Glomerular visceral epithelial cell (primary cell): Measurements from ENCODE around the gene SOX4.

Source experiments
- DNase-seq: peaks from one replicate; pipeline ENCODE4 v3.0.0-alpha.2; 2016; ENCODE audit errors: extremely low spot score

Gene SOX4

DNA sequence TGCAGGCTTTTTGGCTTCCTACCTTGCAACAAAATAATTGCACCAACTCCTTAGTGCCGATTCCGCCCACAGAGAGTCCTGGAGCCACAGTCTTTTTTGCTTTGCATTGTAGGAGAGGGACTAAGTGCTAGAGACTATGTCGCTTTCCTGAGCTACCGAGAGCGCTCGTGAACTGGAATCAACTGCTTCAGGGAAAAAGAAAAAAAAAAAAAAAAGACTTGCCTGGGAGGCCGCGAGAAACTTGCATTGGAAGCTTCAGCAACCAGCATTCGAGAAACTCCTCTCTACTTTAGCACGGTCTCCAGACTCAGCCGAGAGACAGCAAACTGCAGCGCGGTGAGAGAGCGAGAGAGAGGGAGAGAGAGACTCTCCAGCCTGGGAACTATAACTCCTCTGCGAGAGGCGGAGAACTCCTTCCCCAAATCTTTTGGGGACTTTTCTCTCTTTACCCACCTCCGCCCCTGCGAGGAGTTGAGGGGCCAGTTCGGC, 420 bp downstream of the SOX4 start:
- peak; percentile 57 for DNase-seq

DNA sequence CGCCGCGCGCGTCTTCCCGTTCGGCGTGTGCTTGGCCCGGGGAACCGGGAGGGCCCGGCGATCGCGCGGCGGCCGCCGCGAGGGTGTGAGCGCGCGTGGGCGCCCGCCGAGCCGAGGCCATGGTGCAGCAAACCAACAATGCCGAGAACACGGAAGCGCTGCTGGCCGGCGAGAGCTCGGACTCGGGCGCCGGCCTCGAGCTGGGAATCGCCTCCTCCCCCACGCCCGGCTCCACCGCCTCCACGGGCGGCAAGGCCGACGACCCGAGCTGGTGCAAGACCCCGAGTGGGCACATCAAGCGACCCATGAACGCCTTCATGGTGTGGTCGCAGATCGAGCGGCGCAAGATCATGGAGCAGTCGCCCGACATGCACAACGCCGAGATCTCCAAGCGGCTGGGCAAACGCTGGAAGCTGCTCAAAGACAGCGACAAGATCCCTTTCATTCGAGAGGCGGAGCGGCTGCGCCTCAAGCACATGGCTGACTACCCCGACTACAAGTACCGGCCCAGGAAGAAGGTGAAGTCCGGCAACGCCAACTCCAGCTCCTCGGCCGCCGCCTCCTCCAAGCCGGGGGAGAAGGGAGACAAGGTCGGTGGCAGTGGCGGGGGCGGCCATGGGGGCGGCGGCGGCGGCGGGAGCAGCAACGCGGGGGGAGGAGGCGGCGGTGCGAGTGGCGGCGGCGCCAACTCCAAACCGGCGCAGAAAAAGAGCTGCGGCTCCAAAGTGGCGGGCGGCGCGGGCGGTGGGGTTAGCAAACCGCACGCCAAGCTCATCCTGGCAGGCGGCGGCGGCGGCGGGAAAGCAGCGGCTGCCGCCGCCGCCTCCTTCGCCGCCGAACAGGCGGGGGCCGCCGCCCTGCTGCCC, 1.1 kb downstream of the SOX4 start:
- peak; percentile 53 for DNase-seq

DNA sequence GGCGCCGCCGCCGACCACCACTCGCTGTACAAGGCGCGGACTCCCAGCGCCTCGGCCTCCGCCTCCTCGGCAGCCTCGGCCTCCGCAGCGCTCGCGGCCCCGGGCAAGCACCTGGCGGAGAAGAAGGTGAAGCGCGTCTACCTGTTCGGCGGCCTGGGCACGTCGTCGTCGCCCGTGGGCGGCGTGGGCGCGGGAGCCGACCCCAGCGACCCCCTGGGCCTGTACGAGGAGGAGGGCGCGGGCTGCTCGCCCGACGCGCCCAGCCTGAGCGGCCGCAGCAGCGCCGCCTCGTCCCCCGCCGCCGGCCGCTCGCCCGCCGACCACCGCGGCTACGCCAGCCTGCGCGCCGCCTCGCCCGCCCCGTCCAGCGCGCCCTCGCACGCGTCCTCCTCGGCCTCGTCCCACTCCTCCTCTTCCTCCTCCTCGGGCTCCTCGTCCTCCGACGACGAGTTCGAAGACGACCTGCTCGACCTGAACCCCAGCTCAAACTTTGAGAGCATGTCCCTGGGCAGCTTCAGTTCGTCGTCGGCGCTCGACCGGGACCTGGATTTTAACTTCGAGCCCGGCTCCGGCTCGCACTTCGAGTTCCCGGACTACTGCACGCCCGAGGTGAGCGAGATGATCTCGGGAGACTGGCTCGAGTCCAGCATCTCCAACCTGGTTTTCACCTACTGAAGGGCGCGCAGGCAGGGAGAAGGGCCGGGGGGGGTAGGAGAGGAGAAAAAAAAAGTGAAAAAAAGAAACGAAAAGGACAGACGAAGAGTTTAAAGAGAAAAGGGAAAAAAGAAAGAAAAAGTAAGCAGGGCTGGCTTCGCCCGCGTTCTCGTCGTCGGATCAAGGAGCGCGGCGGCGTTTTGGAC, 2.0 kb downstream of the SOX4 start:
- peak; percentile 47 for DNase-seq

DNA sequence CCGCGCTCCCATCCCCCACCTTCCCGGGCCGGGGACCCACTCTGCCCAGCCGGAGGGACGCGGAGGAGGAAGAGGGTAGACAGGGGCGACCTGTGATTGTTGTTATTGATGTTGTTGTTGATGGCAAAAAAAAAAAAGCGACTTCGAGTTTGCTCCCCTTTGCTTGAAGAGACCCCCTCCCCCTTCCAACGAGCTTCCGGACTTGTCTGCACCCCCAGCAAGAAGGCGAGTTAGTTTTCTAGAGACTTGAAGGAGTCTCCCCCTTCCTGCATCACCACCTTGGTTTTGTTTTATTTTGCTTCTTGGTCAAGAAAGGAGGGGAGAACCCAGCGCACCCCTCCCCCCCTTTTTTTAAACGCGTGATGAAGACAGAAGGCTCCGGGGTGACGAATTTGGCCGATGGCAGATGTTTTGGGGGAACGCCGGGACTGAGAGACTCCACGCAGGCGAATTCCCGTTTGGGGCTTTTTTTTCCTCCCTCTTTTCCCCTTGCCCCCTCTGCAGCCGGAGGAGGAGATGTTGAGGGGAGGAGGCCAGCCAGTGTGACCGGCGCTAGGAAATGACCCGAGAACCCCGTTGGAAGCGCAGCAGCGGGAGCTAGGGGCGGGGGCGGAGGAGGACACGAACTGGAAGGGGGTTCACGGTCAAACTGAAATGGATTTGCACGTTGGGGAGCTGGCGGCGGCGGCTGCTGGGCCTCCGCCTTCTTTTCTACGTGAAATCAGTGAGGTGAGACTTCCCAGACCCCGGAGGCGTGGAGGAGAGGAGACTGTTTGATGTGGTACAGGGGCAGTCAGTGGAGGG, 2.8 kb downstream of the SOX4 start:
- peak; percentile 87 for DNase-seq

DNA sequence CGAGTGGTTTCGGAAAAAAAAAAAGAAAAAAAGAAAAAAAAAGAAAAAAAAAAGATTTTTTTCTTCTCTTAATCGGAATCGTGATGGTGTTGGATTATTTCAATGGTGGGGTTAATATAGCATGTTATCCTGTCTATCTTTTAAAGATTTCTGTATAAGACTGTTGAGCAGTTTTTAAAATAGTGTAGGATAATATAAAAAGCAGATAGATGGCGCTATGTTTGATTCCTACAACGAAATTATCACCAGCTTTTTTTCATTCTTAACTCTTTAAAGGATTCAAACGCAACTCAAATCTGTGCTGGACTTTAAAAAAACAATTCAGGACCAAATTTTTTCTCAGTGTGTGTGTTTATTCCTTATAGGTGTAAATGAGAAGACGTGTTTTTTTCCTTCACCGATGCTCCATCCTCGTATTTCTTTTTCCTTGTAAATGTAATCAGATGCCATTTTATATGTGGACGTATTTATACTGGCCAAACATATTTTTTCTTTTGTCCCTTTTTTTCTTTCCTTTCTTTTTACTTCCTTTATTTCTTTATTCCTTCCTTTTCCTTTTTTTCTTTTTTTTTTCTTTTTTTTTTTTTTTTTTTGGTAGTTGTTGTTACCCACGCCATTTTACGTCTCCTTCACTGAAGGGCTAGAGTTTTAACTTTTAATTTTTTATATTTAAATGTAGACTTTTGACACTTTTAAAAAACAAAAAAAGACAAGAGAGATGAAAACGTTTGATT, 3.6 kb downstream of the SOX4 start:
- DNase-seq = no peak

DNA sequence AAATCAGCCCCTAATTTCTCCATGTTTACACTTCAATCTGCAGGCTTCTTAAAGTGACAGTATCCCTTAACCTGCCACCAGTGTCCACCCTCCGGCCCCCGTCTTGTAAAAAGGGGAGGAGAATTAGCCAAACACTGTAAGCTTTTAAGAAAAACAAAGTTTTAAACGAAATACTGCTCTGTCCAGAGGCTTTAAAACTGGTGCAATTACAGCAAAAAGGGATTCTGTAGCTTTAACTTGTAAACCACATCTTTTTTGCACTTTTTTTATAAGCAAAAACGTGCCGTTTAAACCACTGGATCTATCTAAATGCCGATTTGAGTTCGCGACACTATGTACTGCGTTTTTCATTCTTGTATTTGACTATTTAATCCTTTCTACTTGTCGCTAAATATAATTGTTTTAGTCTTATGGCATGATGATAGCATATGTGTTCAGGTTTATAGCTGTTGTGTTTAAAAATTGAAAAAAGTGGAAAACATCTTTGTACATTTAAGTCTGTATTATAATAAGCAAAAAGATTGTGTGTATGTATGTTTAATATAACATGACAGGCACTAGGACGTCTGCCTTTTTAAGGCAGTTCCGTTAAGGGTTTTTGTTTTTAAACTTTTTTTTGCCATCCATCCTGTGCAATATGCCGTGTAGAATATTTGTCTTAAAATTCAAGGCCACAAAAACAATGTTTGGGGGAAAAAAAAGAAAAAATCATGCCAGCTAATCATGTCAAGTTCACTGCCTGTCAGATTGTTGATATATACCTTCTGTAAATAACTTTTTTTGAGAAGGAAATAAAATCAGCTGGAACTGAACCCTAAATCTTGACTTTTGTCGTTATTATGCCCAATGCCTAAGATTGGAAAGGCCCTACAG, 4.5 kb downstream of the SOX4 start:
- DNase-seq = peak; percentile 45

DNA sequence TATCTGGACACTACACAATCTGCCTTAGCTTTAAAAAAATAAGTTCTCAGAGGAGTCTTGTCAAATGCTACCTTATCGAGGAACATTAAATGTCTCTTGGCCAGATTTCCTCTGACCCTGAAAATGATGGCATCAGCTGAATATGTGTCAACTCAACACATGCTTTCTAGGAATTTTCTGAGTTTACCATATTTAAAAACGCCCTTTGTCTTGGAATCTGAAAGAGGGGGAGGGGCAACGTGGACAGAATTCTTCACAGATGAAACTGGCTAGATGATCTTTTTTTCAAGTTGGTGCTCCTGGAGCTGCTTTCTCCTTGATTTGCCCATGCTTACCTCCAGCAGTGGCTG, 5.1 kb downstream of the SOX4 start:
- DNase-seq = peak; percentile 45

DNA sequence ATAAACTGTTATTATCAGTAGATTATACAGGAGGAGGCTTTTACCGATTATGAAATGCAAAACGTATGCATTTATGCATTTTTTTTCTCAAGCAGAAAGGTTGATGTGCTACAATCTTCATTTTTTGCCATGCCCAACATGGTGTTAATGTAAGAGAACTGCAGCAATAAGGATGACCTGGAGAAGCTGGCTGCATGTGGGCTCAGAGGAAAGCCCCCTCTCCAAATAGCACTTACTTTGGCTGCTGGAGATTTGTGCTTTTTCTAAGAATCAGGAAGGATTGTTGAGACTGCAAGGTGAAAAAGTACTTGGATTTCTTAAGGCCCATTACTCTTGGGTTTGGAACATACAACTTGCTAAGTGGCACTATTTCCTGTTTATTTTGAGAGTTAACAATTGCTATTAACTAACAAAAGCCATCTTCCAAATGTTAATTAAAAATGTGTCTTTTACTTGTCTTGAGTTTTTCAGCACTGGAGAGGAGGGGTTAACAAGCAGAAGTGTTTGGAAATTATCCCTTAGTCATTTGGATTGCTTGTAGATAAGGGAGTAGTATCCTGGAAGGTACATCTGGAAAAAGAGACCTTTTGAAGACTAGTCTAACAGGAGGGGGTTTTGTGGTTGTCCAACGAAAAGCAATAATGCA, 5.6 kb downstream of the SOX4 start:
- DNase-seq = no peak

DNA sequence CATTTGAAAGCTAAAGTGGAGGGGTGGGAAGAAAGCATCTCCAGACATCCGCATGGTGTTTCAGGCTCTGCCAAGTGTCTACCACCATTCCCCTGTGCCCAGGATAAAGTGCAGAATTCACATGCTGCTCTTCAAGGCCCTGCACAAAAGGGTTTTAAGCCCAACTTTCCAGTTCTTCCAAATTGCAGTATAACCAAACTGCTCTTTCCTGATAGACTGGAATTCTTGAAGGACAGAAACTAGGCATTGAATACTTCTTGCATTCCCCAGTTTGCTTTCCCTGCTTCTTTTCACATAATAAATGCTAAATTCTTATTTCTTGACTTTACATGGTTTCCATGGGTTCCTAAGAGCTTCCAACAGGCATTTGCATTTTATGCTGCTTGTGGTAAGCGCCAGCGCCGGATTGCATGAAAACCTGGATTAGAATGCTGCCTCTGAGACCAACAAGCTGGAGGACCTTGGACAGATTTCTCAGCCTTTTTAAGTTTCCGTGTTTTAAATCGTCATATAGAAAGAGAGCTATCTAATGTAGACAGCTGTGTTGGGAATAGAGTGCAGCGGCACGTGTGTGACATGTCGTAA, 7.9 kb downstream of the SOX4 start:
- DNase-seq = no peak

DNA sequence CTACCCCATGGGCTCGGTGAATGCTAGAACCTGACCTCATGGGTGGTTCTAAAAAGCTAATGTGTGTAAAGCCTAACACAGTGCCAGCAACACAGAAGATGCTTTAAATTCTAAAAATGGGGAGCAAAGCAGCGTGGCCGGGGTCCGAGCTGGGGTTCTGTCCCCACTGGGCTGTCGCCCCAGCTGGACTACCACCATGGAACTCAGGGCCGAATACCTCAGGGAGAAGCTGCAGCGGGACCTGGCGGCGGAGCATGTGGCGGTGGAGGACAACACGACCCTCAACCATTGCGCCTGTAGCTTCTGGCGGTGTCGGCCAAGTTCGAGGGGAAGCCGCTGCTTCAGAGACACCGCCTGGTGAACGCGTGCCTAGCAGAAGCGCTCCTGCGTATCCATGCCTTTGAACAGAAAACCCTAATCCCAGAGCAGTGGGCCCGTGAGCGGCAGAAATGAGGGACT, 8.4 kb downstream of the SOX4 start:
- no peak for DNase-seq

DNA sequence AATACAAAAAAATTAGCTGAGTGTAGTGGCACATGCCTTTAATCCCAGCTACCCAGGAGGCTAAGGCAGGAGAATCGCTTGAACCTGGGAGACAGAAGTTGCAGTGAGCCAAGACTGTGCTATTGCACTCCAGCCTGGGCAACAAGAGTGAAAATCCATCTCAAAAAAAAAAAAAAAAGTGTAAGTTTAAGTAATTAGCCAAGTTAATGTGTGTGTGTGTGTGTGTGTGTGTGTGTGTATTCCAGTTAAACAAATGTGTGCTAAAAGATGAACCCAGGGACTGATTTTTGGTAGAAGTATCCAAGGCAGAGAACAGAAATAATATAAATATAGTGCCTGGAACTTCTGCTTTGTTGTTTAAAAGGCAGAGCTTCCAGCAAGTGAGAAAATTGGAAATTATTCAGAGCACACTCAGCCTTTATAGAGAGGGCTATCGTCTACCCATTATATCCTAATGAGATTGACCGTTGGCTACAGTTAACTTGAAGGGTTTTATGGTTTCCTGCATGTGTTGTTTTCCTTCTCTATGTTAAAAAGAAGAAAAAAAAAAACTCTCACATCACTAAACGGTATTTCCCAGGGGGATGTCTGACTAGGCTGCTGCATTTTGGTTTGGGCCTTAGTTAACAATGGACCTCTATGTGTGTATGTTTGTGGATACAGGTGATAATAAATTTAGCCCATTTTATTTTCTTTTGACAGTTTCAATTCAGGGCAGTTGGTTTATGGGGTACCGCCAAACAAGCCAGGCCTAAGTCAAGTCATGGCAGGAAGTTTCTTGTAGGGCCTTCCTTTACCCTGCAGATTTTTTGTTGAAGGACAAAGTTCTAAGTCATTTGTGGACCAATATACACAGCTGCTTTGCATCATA, 9.8 kb downstream of the SOX4 start:
- no peak for DNase-seq

DNA sequence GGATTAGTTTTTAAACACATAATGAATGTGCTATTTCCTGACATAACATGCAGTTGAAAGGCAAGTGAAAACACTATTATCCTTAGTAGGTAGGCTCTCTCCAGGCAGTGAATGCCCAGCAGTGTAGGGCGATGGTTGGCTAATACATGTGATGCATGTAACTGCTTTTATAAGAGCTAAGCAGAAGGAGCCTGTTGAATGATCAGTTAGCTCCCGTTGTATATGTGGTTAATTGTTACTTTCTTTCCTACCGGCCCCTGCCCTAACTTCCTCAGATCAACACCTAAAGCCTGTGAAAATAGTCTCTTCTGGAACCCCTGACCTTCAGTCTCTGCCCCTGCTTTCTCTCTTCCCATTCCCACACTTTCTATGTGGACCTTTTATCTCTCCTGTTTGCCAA, 10.5 kb downstream of the SOX4 start:
- no peak for DNase-seq

DNA sequence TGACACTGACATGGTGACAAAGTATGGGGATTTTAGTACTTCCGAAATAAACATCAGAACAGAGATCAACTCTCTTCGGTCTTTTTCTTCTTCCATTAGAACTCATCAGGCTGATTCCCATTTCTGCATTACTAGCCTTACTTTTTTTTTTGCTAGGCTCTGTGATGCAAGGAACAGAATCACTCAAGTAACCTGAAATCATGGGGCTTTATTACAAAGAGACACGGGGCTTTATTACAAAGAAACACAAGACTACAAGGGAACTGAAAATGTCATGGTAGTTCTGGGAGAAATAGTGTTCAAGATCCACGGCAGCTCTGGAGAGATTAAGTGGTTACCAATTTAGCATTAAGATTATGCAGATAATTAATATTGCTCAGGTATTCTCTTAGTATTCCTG, 11.6 kb downstream of the SOX4 start:
- DNase-seq = no peak

DNA sequence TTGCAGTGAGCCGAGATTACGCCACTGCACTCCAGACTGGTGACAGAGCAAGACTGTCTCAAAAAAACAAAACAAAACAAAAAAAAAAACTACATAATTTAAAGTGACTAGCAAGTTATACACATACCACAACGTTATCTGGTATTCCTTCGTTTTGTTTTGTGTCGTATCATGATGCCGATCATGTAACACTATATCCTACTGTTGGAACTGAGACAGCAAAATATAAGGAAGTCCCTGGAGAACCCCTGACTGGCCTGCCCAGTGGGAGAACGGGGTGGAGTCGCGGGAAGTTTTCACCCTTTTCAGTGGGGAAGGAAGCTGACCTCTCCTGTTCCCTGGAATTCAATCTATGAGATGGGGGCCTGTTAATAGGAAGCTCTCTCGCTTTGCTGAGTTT, 15.1 kb downstream of the SOX4 start:
- no peak for DNase-seq

DNA sequence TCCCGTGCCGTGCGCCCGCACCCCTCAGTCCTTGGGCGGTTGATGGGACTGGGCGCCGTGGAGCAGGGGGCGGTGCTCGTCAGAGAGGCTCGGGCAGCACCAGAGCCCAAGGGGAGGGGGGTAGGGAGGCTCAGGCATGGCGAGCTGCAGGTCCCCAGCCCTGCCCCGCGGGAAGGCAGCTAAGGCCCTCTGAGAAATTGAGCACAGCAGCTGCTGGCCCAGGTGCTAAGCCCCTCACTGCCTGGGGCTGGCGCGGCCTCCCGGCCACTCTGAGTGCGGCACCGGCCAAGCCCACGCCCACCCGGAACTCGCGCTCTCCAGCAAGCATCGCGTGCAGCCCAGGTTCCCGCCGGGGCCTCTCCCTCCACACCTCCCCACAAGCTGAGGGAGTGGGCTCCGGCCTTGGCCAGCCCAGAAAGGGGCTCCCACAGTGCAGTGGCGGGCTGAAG, 16.4 kb downstream of the SOX4 start:
- DNase-seq = no peak

DNA sequence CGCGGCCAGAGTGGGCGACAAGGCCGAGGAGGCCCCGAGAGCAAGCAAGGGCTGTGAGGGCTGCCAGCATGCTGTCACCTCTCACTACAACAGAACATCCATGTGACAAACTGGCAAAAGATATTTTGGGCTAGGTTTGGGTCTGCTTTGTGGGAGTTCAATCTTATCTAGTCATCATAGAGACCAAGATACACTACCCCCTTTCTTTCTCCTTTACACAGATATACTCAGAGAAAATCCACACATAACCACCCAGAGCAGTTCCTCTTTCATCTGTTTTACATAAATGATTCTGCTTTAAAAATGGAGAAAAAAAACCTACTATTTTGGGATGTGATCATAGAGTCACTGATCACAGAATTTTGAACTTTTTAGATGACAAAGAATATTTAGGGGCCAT, 16.8 kb downstream of the SOX4 start:
- DNase-seq = no peak

DNA sequence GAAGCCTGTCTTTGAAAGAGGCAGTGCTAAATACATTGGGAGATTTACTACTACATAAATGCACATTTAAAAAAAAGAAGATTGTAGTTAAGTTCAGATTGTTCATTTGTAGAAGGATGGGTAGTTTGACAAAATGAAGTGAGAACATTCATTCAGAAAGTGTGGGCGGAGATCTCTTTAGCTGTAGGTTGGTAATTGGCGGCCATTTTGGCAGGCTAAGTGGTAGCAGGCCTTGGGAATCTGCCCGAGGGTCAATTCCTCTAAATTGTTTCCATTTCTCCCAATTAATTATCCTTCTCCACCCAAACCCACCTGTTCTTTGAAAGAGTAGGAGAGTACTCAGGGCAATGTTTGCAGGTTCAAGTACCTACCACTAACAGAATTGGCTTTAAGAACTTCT, 17.9 kb downstream of the SOX4 start:
- DNase-seq = no peak

DNA sequence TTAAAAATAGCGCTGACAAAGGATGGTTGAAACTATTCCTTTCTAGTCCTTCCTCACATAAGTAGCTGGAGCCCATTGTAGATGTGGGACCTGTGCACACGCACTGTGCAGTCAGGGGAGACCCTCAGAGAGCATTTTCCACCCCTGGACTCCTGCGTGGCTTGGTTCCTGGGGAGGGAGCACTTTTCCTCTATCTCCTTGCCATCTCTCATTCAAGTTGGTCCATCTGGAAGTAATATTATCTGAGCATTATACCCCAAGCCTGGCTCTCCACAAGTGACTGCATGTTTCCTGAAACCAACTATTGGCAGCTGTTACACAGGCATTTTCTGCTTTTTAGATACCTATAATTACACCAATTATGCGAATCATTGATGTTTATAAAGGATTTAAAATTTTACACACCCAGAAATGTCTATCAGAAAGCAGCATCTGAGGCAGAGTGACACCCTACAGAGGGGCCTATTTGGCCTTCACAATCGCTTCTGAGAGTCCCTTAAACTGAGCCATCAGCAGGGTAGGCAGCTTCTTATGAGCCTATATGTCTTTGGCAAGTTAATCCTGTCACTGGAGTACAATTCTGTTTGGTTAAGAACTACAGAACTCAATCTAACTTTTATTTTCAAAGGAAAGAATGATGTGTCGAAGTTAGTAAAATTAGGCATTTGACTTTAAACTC, 18.7 kb downstream of the SOX4 start:
- DNase-seq = no peak
